Activated B cell treated with CpG ODN at 0.5 μM for 24 hours (primary cell): ENCODE measurements around the gene PARVA. TPM values are rescaled to one million over a fixed set of nuclear protein-coding genes. Genes with fewer than 3 reads are reported as not detected.

ENCODE experiments used
- ATAC-seq: fragments of 200-7000 bp; cut with Tn5 transposase; one replicate; pipeline ENCODE4 v1.10.0; 2021; ENCODE audit warnings: low read depth, mild to moderate bottlenecking, moderate library complexity
- CTCF ChIA-PET: fragments of 350-600 bp; sonication (Branson Sonifier 250); formaldehyde crosslinking; loops from one replicate; lab custom pipeline; 2021; ENCODE audit warnings: antibody characterized with exemption; lab: Charles Lee
- POLR2A ChIA-PET: fragments of 350-600 bp; sonication (Branson Sonifier 250); formaldehyde crosslinking; loops from one replicate; lab custom pipeline; 2021; ENCODE audit warnings: antibody characterized with exemption; lab: Charles Lee
- DNase-seq: peaks from one replicate; pipeline ENCODE4 v3.0.0; 2022
- H3K27ac Mint-ChIP-seq: one replicate; pipeline ENCODE4 v1.8.0; 2020; ENCODE audit warnings: mixed read lengths
- H3K27me3 Mint-ChIP-seq: one replicate; pipeline ENCODE4 v1.8.0; 2021; ENCODE audit warnings: mixed read lengths
- H3K36me3 Mint-ChIP-seq: one replicate; pipeline ENCODE4 v1.8.0; 2021; ENCODE audit warnings: low read depth, mixed read lengths
- H3K4me1 Mint-ChIP-seq: one replicate; pipeline ENCODE4 v1.8.0; 2021; ENCODE audit warnings: mixed read lengths
- H3K4me3 Mint-ChIP-seq: one replicate; pipeline ENCODE4 v1.8.0; 2020; ENCODE audit warnings: mild to moderate bottlenecking, mixed read lengths
- H3K9me3 Mint-ChIP-seq: one replicate; pipeline ENCODE4 v1.8.0; 2020; ENCODE audit warnings: mixed read lengths
- CTCF ChIP-seq: fragments of 200-600 bp; IDR thresholded peaks from one replicate; pipeline ENCODE4 v1.8.0; 2022; ENCODE audit warnings: antibody characterized with exemption, mild to moderate bottlenecking
- intact Hi-C: fragments of 100-400 bp; cut with micrococcal nuclease; formaldehyde crosslinking; loops from one replicate; pipeline ENCODE4 v1.15.1; 2024
- total RNA-seq: library from RNA; stranded (reverse); gene quantifications from 2 replicates; pipeline ENCODE4 v1.2.3, GENCODE V29; 2022

PARVA gene
- total RNA-seq, 1 donor from 2014 or later = not detected

- ChIA-PET POLR2A (no interaction called here), CTCF (no interaction called here)
- no peak for ATAC-seq
- Mint-ChIP-seq H3K9me3 (no peaks in the 10 kb centered on the region), H3K4me1 (no peaks in the 10 kb centered on the region), H3K27me3 (no peaks in the 10 kb centered on the region), H3K4me3 (no peak overlapping the region), H3K27ac (no peak overlapping the region), H3K36me3 (no peaks in the 10 kb centered on the region)
- no peak for DNase-seq
- intact Hi-C loops = no loop called here
- no peak for TF ChIP-seq CTCF
These were observed 154.3 kb downstream of the PARVA start for GRCh38 chr11:12531681-12532080.

- no peak overlapping the region for H3K4me3 Mint-ChIP-seq
- no peaks in the 10 kb centered on the region for H3K4me1 Mint-ChIP-seq
- no peak for TF ChIP-seq CTCF
- DNase-seq (no peak), ATAC-seq (no peak)
- H3K27ac Mint-ChIP-seq = no peak overlapping the region
- ChIA-PET CTCF (no interaction called here), POLR2A (no interaction called here)
- intact Hi-C loops = no loop called here
- H3K27me3 Mint-ChIP-seq = no peaks in the 10 kb centered on the region
- H3K36me3 Mint-ChIP-seq = no peaks in the 10 kb centered on the region
- H3K9me3 Mint-ChIP-seq = no peaks in the 10 kb centered on the region
These were observed 155.2 kb downstream of the PARVA start for GRCh38 chr11:12532580-12532979.

GRCh38 chr11:12534549-12534948 lies 157.2 kb downstream of the PARVA start:
- no peak overlapping the region for H3K27ac Mint-ChIP-seq
- no peaks in the 10 kb centered on the region for H3K36me3 Mint-ChIP-seq
- TF ChIP-seq CTCF = no peak
- no peaks in the 10 kb centered on the region for H3K4me1 Mint-ChIP-seq
- no peak for DNase-seq
- no peak for ATAC-seq
- CTCF ChIA-PET = no interaction called here
- H3K4me3 Mint-ChIP-seq = no peak overlapping the region
- POLR2A ChIA-PET = no interaction called here
- no peaks in the 10 kb centered on the region for H3K9me3 Mint-ChIP-seq
- intact Hi-C loops = no loop called here
- H3K27me3 Mint-ChIP-seq = no peaks in the 10 kb centered on the region

- H3K27ac Mint-ChIP-seq = no peak overlapping the region
- H3K4me1 Mint-ChIP-seq = no peaks in the 10 kb centered on the region
- ATAC-seq (no peak), DNase-seq (no peak)
- no peak for TF ChIP-seq CTCF
- no peaks in the 10 kb centered on the region for H3K9me3 Mint-ChIP-seq
- H3K36me3 Mint-ChIP-seq = no peaks in the 10 kb centered on the region
- ChIA-PET CTCF (no interaction called here), POLR2A (no interaction called here)
- intact Hi-C loops = no loop called here
- no peak overlapping the region for H3K4me3 Mint-ChIP-seq
- H3K27me3 Mint-ChIP-seq = no peaks in the 10 kb centered on the region
These were observed 157.9 kb downstream of the PARVA start for GRCh38 chr11:12535321-12535720.

GRCh38 chr11:12536566-12536965 lies 159.2 kb downstream of the PARVA start:
- H3K4me3 Mint-ChIP-seq = no peak overlapping the region
- POLR2A ChIA-PET = no interaction called here
- H3K36me3 Mint-ChIP-seq = no peaks in the 10 kb centered on the region
- no peak overlapping the region for H3K27ac Mint-ChIP-seq
- H3K4me1 Mint-ChIP-seq = no peaks in the 10 kb centered on the region
- ATAC-seq = no peak
- CTCF ChIA-PET = no interaction called here
- H3K27me3 Mint-ChIP-seq = no peaks in the 10 kb centered on the region
- no peaks in the 10 kb centered on the region for H3K9me3 Mint-ChIP-seq
- DNase-seq = no peak
- TF ChIP-seq CTCF = no peak
- intact Hi-C loops = no loop called here
